PC-3 (cell line): ENCODE results near the gene ASPDH. TPM values are rescaled to one million over a fixed set of nuclear protein-coding genes. Genes with fewer than 3 reads are reported as not detected.

Source experiments
- ATAC-seq: fragments of 200-7000 bp; cut with Tn5 transposase; 2 replicates; pipeline ENCODE4 v1.9.1; 2020; ENCODE audit warnings: mild to moderate bottlenecking, moderate library complexity
- BruUV-seq: library from RNA; stranded (reverse); fragments of 400-500 nt; replicated peaks from 2 replicates; lab custom pipeline; 2021; lab: Mats Ljungman, UMichigan
- CTCF ChIA-PET: fragments of 300-600 bp; sonication (Branson Sonifier 250); formaldehyde crosslinking; loops from one replicate; lab custom pipeline; 2022; ENCODE audit warnings: antibody characterized with exemption; lab: Charles Lee
- POLR2A ChIA-PET: fragments of 300-600 bp; sonication (Branson Sonifier 250); formaldehyde crosslinking; loops from one replicate; lab custom pipeline; 2022; ENCODE audit warnings: antibody characterized with exemption; ENCODE audit not compliant: unreplicated experiment; lab: Charles Lee
- DNase-seq: peaks from one replicate; pipeline ENCODE4 v3.0.0-alpha.2; 2015
- H2AFZ ChIP-seq: fragments of 300-600 bp; sonication (generic); 2 replicates; pipeline ENCODE4 v1.6.0; 2016; ENCODE audit warnings: antibody characterized with exemption, low read length
- H3F3A ChIP-seq: fragments of 300-600 bp; sonication (generic); one replicate; pipeline ENCODE4 v1.6.0; 2017; ENCODE audit warnings: antibody characterized with exemption, low read length, control low read depth, mild to moderate bottlenecking; ENCODE audit not compliant: unreplicated experiment
- H3K27ac ChIP-seq: fragments of 300-600 bp; sonication (generic); 2 replicates; pipeline ENCODE4 v1.5.1; 2016; ENCODE audit warnings: mild to moderate bottlenecking, low read length
- H3K27me3 ChIP-seq: fragments of 300-600 bp; sonication (generic); 2 replicates; pipeline ENCODE4 v1.6.1; 2016; ENCODE audit warnings: low read length, mixed read lengths
- H3K36me3 ChIP-seq: fragments of 300-600 bp; sonication (generic); 2 replicates; pipeline ENCODE4 v1.6.1; 2016; ENCODE audit warnings: low read depth, mixed run types, low read length, mixed read lengths
- H3K4me1 ChIP-seq: fragments of 300-600 bp; sonication (generic); 2 replicates; pipeline ENCODE4 v1.5.1; 2016; ENCODE audit warnings: low read length; ENCODE audit not compliant: insufficient read depth
- H3K4me2 ChIP-seq: fragments of 300-600 bp; sonication (generic); 2 replicates; pipeline ENCODE4 v1.6.0; 2016; ENCODE audit warnings: low read length
- H3K4me3 ChIP-seq: fragments of 300-600 bp; sonication (generic); 2 replicates; pipeline ENCODE4 v1.5.1; 2016; ENCODE audit warnings: mild to moderate bottlenecking, low read length, mixed read lengths
- H3K79me2 ChIP-seq: fragments of 300-600 bp; sonication (generic); 2 replicates; pipeline ENCODE4 v1.6.1; 2017; ENCODE audit warnings: low read length, mixed read lengths
- H3K9ac ChIP-seq: fragments of 300-600 bp; sonication (generic); 2 replicates; pipeline ENCODE4 v1.6.0; 2016; ENCODE audit warnings: mild to moderate bottlenecking, low read length
- H3K9me2 ChIP-seq: fragments of 300-600 bp; sonication (generic); replicated peaks from 2 replicates; pipeline ENCODE4 v1.6.1; 2016; ENCODE audit warnings: mixed run types, low read length, mixed read lengths
- H3K9me3 ChIP-seq: fragments of 300-600 bp; sonication (generic); 2 replicates; pipeline ENCODE4 v1.6.1; 2016; ENCODE audit warnings: low read length, mixed read lengths
- H4K20me1 ChIP-seq: fragments of 300-600 bp; sonication (generic); 2 replicates; pipeline ENCODE4 v1.6.1; 2016; ENCODE audit warnings: low read length, mixed read lengths
- EZH2 ChIP-seq: fragments of 300-600 bp; sonication (generic); IDR thresholded peaks from one replicate; pipeline ENCODE4 v1.6.1; 2017; ENCODE audit warnings: antibody characterized with exemption, mild to moderate bottlenecking, low read length; ENCODE audit not compliant: unreplicated experiment
- EZH2phosphoT487 ChIP-seq: fragments of 300-600 bp; sonication (generic); IDR thresholded peaks from 2 replicates; pipeline ENCODE4 v1.6.1; 2018; ENCODE audit warnings: mild to moderate bottlenecking, antibody characterized with exemption, low read length, borderline replicate concordance
- intact Hi-C: fragments of 100-400 bp; cut with micrococcal nuclease; formaldehyde crosslinking; loops from 2 replicates; pipeline ENCODE4 v1.9.0; 2023
- total RNA-seq: library from RNA; depleted of rRNA; stranded (reverse); fragments of >200 nt; gene quantifications from 2 replicates; pipeline ENCODE4 v1.2.3, GENCODE V29; 2014
- TF ChIP-seq, protein P1 (sequence below): fragments of 300-600 bp; sonication (generic); conservative IDR thresholded peaks from 2 replicates; pipeline ENCODE4 v1.5.1; 2017; ENCODE audit warnings: antibody characterized with exemption, low read depth, mild to moderate bottlenecking, low read length

The ASPDH gene
- total RNA-seq, 1 experiment from 2014 or later = not detected

DNA sequence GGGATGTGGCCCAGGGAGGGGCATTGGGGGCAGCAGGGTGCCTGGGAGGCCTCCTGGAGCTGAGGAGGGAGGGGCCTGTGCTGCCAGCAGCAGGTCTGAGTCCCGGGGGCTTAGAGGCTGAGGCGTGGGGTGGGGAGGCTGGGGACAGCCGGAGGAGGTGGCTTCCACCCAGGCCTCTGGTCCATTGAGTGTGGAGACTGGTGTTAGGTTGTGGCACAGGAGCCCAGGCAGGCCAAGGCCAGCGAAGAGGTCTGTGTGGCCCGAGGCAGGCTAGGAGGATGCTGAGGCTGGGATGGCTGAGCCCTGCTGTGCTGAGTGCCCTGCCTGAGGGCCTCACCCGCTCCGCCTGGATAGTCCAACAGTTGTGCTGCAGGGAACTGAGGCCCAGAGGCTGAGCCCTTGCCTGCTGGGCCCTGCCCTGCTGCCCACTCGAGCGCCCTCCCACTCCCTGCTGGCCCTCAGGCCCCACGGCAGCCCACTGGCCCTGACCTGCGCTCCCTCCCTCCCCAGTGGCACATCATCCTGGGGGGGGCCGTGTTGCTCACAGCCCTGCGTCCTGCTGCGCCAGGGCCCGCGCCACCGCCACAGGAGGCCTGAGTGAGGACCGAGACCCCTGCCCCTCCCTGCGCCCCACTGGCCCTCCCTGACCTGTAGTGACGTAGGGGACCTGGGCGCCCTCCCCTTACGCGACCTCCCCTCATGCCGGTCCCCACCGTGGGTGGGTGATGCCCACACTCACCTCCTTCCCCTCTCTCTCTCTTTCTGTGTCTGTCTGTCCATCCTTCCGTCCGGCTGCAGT, 32.2 kb downstream of the ASPDH start:
- H3K27me3 ChIP-seq = no peaks in the 10 kb centered on the region
- POLR2A ChIA-PET = no interaction called here
- H3F3A ChIP-seq = no peaks in the 10 kb centered on the region
- DNase-seq (no peak), ATAC-seq (no peak)
- H4K20me1 ChIP-seq = peaks cover 21% of the 10 kb centered on the region
- no peak overlapping the region for H3K4me2 ChIP-seq
- intact Hi-C loops = no loop called here
- TF ChIP-seq EZH2 = no peak
- no peak for TF ChIP-seq EZH2phosphoT487
- TF ChIP-seq, protein P1, sequence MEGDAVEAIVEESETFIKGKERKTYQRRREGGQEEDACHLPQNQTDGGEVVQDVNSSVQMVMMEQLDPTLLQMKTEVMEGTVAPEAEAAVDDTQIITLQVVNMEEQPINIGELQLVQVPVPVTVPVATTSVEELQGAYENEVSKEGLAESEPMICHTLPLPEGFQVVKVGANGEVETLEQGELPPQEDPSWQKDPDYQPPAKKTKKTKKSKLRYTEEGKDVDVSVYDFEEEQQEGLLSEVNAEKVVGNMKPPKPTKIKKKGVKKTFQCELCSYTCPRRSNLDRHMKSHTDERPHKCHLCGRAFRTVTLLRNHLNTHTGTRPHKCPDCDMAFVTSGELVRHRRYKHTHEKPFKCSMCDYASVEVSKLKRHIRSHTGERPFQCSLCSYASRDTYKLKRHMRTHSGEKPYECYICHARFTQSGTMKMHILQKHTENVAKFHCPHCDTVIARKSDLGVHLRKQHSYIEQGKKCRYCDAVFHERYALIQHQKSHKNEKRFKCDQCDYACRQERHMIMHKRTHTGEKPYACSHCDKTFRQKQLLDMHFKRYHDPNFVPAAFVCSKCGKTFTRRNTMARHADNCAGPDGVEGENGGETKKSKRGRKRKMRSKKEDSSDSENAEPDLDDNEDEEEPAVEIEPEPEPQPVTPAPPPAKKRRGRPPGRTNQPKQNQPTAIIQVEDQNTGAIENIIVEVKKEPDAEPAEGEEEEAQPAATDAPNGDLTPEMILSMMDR = no peak
- no peaks in the 10 kb centered on the region for H3K9me2 ChIP-seq
- H3K9me3 ChIP-seq = peaks cover 7% of the 10 kb centered on the region
- peaks cover 59% of the 10 kb centered on the region for H3K36me3 ChIP-seq
- no peak overlapping the region for H3K9ac ChIP-seq
- no peak overlapping the region for H3K27ac ChIP-seq
- BruUV-seq = no TSS peak
- peaks cover 31% of the 10 kb centered on the region for H3K79me2 ChIP-seq
- CTCF ChIA-PET = no interaction called here
- H3K4me1 ChIP-seq = peaks cover 8% of the 10 kb centered on the region
- H2AFZ ChIP-seq = no peak overlapping the region
- no peak overlapping the region for H3K4me3 ChIP-seq

DNA sequence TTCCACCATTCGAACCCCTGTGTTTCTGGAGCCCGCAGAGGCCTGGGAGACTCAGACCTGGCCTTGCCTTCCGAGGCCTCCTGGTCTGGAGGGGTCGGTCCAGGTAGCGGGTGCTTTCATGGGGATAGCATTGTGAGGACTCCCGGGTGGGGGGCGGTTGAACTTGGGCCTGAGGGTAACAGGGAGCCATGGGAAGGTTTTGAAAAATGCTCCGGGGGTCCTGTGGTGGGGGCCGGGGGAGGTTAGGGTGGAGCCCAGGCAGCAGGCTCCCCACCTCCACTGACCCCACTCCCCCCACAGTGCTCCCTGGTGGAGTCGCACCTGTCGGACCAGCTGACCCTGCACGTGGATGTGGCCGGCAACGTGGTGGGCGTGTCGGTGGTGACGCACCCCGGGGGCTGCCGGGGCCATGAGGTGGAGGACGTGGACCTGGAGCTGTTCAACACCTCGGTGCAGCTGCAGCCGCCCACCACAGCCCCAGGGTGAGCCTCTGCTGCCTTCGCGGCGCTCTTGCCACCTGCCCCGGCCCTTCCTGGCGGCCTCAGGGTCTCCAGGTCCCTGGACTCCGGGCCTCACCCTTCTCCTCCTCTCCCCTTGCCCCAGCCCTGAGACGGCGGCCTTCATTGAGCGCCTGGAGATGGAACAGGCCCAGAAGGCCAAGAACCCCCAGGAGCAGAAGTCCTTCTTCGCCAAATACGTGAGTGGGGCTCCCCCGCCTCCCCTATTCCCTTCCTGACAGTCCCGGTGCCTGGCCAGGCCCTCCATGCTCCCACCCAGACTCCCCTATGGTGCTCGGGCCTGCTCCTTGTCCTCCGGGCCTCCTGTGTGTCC, 33.2 kb downstream of the ASPDH start:
- no peak for TF ChIP-seq EZH2phosphoT487
- TF ChIP-seq, protein P1 = no peak
- TF ChIP-seq EZH2 = no peak
- no TSS peak for BruUV-seq
- no peaks in the 10 kb centered on the region for H3K9me2 ChIP-seq
- H3K36me3 ChIP-seq = peaks cover 50% of the 10 kb centered on the region
- no peak overlapping the region for H3K4me2 ChIP-seq
- no peaks in the 10 kb centered on the region for H3F3A ChIP-seq
- DNase-seq = no peak
- no peak for ATAC-seq
- H3K9ac ChIP-seq = no peak overlapping the region
- H3K4me3 ChIP-seq = no peak overlapping the region
- intact Hi-C loops = no loop called here
- ChIA-PET POLR2A (no interaction called here), CTCF (no interaction called here)
- H3K27me3 ChIP-seq = no peaks in the 10 kb centered on the region
- H3K9me3 ChIP-seq = no peaks in the 10 kb centered on the region
- H2AFZ ChIP-seq = no peak overlapping the region
- peaks cover 31% of the 10 kb centered on the region for H3K79me2 ChIP-seq
- H3K27ac ChIP-seq = no peak overlapping the region
- peaks cover 8% of the 10 kb centered on the region for H3K4me1 ChIP-seq
- peaks cover 21% of the 10 kb centered on the region for H4K20me1 ChIP-seq
